Amygdala (tissue), 56 donors: ENCODE results near the gene SMIM3.
A peak's percentile ranks its signal among the peaks of the same experiment; 100 is the strongest.
"Not testable (repeated sequence)": the region's sequence is repeated elsewhere in the genome, so short reads cannot be mapped to it uniquely, and the experiment has no call there.

Experiments
- DNase-seq, 56 donors: peaks; one replicate each; lab custom pipeline; 2025; lab: John Stamatoyannopoulos, UW

Gene SMIM3

GRCh38 chr5:150778517-150779396 lies at the start of gene SMIM3:
Gene SMIM3, plus strand, starts transcription at chr5:150778757. Its CDS starts 16,684 bp downstream, at chr5:150795441.
- DNase-seq: peak in 30 of 56 donors; percentile 8 to 63 (median 28)

GRCh38 chr5:150729859-150730258 lies 48.7 kb upstream of the SMIM3 start:
- no peak for DNase-seq

GRCh38 chr5:150731669-150732242 lies 46.8 kb upstream of the SMIM3 start:
- DNase-seq: peak in 2 of 56 donors; percentile 14 to 22

- peak in 8 of 56 donors; percentile 6 to 39 (median 18) for DNase-seq
These were observed 43.8 kb upstream of the SMIM3 start for GRCh38 chr5:150734579-150735384.

GRCh38 chr5:150738862-150739261 lies 39.7 kb upstream of the SMIM3 start:
- DNase-seq: no peak

GRCh38 chr5:150740992-150741391 lies 37.6 kb upstream of the SMIM3 start:
- no peak for DNase-seq

GRCh38 chr5:150742455-150743141 lies 36.0 kb upstream of the SMIM3 start:
- not testable (repeated sequence) for DNase-seq

- not testable (repeated sequence) for DNase-seq
These were observed 35.4 kb upstream of the SMIM3 start for GRCh38 chr5:150743142-150743488.

GRCh38 chr5:150750469-150750868 lies 28.1 kb upstream of the SMIM3 start:
- no peak for DNase-seq

- no peak for DNase-seq
These were observed 27.3 kb upstream of the SMIM3 start for GRCh38 chr5:150751096-150751891.

GRCh38 chr5:150753463-150753862 lies 25.1 kb upstream of the SMIM3 start:
- DNase-seq: no peak

GRCh38 chr5:150753863-150754262 lies 24.7 kb upstream of the SMIM3 start:
- no peak for DNase-seq

GRCh38 chr5:150757087-150757649 lies 21.4 kb upstream of the SMIM3 start:
- DNase-seq: no peak

- peak in 1 of 56 donors; percentile 73 for DNase-seq
These were observed 20.4 kb upstream of the SMIM3 start for GRCh38 chr5:150758203-150758530.

- peak; percentile 77 to 100 (median 97) for DNase-seq
These were observed 19.8 kb upstream of the SMIM3 start, which contains the start of gene DCTN4 for GRCh38 chr5:150758531-150759333. Gene DCTN4, minus strand, starts transcription at chr5:150759017. Its CDS starts 24 bp downstream, at chr5:150758993.

GRCh38 chr5:150759334-150759583 lies 19.3 kb upstream of the SMIM3 start:
- DNase-seq: no peak

- DNase-seq: no peak
These were observed 16.3 kb upstream of the SMIM3 start for GRCh38 chr5:150762211-150762610.

- DNase-seq: no peak
These were observed 15.4 kb upstream of the SMIM3 start for GRCh38 chr5:150763023-150763769.
